Measurements from ENCODE around the gene IL12RB1.

IL12RB1 gene

DNA sequence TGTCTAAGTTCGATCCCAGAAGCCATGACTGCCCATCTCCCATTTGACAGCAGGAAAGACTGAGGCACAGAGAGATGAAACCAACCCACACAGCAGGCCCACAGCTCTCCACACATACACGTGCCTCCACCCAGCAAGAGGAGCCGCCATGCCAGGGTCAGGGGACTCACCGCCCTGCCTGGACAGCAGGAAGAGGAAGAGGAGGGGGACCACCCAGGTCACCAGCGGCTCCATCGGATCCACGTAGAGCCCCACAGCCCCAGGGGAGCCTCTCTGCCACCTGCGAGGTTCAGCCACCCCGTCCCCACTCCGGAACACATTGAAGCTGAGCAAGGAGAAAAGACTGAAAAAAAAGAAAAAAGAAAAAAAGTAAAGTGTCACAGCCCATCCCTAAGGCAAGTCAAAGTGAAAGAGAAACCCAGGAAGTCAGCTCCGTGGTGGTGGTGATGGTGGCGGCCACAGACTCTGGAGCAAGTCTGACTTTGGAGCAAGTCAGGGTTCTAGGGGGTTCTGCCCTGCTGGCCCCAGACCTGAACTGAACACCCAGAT, at the start of gene IL12RB1:
Gene IL12RB1, minus strand, starts transcription at position 345 of the 549 bp plus-strand sequence. Its CDS starts 111 bp downstream, at position 234.
- no peak for DNase-seq

DNA sequence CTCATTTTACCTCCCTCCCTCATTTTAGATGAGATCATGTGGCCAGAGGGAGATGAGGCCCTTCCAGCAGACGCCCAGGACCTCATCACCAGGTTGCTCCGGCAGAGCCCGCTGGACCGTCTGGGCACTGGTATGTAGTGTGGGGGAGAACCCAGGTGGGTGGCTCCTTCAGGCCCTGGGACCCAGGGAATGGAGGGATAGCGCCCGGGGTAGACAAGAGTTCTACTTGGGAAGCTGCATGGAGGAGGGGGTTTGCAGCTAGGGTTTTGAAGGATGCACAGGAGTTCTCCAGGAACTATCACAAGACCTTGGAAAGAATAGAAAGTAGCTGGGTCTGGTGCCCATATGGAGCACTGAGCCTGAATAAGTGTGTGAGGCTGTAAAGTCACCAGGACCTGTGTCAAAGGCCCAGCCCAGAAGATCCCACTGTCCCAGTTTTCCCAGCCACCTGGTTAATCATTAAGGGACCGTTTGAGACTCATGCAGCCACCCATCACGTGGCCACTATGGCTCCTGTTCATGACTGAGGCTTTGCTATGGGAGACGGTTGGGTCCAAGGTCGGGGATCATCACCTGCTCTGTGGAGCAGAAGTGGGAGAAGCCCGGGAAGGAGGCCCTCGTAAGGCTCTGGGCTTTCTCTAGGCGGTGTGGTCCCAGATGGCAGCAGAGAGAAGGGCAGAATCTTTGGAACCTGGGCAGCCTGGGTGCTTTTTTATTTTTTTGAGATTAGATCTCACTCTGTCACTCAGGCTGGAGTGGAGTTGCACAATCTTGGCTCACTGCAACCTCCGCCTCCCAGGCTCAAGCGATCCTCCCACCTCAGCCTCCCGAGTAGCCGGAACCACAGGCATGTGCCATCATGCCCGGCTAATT, 49.2 kb upstream of the IL12RB1 start:
- no peak for DNase-seq

DNA sequence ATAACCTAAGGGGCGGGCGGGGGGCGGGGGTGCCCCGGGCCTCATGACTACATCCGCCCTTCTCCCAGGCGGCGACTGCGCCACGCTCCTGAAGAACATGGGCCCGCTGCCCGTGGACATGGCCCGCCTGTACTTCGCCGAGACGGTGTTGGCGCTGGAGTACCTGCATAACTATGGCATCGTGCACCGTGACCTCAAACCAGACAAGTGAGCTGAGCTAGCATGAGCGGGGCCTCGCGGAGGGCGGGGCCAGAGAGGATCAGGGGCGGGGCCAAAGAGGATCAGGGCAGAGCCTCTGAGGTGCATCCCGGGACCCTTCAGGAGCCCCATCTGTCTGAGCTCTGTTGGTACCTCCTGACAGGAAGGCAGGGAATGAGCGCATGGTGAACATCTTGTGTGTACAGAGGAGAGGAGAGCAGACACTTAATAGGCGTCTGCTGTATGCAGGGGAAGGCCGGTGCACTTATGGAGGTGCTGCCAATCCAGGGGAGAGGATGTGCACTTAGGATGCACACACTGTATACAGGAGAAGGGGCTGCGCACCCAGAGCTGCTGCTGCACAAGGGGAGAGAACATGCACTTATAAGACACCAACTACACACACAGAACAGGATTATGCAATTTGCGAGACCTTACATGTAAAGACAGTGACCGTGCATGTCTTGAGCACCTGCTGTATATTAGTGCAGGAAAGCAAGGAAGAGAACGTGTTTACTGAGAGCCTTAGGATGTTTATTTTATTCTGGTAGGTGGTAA, 45.3 kb upstream of the IL12RB1 start:
- no peak for DNase-seq

DNA sequence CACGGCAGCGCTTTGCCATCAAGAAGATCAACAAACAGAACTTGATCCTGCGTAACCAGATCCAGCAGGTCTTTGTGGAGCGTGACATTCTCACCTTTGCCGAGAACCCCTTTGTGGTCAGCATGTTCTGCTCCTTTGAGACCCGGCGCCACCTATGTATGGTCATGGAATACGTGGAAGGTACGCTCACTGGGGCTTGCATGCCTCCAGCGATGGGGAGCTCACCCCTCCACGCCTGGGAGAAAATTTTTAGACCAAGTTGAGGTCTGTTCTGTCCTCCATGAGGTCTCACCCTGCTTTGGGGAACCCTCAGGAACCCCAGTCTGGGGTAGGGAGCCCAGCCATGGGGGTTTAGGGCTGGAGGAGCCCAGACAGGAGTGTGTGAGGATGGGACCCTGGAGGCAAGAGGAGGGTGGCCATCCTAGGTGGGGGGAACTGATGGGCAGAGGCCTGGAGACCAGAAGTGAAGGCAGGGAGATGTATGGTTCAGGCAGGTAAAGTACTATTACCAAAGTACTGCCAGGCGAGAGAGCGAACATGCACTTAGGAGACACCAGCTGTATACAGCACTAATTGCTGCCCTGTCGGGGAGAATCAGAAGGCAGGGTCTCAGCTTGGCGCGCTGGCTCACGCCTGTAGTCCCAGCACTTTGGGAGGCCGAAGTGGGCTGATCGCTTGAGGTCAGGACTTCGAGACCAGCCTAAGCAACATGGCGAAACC, 43.9 kb upstream of the IL12RB1 start:
- no peak for DNase-seq

DNA sequence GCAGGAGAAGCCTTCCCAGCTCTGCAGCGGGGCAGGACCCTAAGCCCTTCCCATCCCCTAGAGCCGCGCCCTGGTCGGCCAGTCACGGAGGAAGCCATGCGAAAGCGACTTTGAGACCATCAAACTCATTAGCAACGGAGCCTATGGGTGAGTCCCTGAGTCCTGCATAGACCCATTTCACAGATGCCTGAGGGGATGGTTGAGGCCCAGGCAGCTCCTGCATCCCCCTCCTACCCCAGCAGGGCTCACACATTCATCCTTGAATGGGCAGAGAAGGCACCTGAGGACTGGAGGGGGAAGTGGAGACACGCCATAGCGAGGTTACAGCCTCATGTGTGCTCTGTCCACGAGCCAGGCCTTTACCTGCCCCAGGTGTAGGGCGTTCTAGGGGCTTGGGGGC, 42.1 kb upstream of the IL12RB1 start:
- DNase-seq, result no peak

- no peak for DNase-seq
These were observed 41.3 kb upstream of the IL12RB1 start for GRCh38 chr19:18128044-18128443.

- DNase-seq, result no peak
These were observed 39.4 kb upstream of the IL12RB1 start for GRCh38 chr19:18126097-18126496.

DNA sequence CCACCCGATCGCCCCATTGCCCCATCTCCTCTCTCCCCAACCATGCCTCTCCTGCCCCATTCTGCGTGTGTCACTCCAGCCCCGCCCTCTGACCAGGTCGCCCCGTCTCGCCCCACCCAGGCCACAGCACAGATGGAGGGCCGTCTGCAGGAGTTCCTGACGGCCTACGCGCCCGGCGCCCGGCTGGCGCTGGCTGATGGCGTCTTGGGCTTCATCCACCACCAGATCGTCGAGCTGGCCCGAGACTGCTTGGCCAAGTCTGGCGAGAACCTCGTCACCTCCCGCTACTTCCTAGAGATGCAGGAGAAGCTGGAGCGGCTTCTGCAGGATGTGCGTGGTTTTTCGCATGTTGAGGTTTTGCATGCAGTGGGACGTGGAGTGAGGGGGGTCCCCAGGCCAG, 37.1 kb upstream of the IL12RB1 start:
- DNase-seq, result no peak

DNA sequence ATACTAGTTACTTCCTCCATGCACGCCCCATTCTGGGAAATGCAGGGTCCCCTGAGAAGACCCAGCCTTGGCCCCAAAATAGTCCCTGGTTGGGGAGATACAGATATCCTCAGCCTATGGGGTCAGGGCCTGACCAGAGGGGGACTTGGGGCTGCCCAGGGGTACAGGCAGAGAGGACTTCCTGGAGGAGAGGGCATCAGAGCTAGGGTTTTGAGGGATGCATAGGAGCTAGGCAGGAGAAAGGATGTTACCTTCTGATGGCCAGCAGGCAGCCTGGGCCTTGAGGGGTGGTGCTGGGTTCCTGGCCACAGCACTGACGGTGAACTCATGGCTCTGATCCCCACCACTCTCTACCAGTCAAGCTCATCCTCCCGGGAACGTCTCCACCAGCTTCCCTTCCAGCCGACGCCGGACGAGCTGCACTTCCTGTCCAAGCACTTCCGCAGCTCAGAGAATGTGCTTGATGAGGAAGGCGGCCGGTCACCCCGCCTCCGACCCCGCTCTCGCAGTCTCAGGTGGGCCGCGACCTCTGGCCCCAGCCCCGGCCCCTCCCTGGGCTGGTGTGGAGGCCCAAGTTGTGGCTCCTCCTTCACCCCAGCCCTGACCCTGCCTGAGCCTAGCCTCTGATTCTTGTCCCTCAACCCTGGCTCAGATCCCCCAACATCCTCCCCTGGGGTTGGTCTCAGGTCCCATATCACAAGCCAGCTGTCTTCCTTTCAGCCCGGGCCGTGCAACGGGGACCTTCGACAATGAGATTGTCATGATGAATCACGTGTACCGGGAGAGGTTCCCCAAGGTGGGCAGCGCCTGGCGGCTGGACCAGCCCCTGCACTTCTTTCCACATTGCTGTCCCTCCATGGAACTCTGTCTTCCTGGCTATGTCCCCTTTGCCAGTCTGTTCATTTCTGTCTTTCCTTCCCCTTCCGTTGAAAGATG, 36.4 kb upstream of the IL12RB1 start:
- DNase-seq, result no peak

GRCh38 chr19:18122424-18122823, 35.7 kb upstream of the IL12RB1 start:
- no peak for DNase-seq

- DNase-seq, result no peak
These were observed 34.4 kb upstream of the IL12RB1 start for GRCh38 chr19:18121166-18121565.

- DNase-seq, result no peak
These were observed 33.4 kb upstream of the IL12RB1 start for GRCh38 chr19:18120127-18120526.

- no peak for DNase-seq
These were observed 33.0 kb upstream of the IL12RB1 start for GRCh38 chr19:18119717-18120105.

DNA sequence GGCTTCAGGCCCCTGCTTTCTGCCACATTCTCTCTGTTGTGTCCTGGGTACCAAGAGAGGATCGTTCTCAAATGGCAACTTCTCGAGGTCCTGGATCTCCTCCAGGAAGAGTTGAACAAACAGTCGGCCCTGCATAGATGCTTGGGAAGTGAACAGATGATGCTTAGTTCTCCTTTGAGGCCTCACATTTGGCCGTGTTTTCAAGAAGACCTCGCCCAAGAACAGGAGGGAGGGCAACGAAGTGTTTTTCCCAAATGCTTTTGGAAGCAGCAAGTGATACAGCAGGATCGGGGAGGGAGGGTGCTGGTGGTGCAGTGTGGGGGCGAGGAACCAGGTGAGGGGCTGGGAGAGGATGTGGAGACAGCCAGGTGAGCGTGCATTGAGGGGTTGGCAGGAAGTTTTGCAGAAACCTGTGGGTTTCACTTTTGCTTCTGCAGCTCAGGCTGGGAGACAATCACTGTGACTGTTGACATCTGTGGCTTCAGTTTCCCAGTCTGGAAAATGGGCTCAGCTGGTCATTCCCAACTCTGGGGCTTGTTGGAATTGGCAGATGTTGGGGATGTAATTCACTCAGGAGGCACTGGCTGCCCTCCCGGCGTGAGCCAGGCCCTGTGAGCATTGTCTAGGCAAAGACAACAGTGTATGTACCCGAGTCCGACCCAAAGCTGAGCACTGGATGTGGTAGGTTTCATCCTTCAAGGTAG, 32.4 kb upstream of the IL12RB1 start:
- no peak for DNase-seq

DNA sequence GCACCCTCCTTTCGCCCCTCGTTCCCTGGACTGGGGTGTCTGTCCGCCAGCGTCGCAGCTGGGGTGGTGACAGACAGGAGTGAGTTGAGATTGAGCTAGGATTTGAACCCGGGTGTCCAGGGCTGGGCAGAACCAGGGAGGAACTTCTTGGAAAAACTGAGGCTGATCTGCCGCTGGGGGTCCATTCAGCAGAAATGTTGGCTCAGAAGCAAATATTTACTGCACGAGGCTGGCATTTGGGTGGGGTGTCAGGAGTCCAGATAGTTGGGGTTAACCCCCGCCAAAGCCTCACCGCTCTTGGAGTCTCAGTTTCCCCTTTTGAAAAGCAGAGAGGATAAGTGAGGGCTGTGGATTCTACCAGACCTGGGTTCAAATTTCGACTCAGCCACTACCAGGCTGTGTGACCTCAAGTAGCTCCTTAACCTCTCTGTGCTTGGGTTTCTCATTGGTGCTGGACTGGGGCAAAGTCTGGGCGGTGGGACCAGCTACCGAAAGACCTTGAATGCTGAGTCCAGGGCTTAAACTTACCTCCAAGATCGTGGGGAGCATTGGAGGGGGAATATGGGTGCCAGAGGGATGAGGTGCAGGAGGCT, 31.8 kb upstream of the IL12RB1 start:
- DNase-seq, result no peak

GRCh38 chr19:18117692-18118378, 31.1 kb upstream of the IL12RB1 start:
- DNase-seq, result peak; percentile 84

- no peak for DNase-seq
These were observed 30.6 kb upstream of the IL12RB1 start for GRCh38 chr19:18117364-18117691.

- DNase-seq, result no peak
These were observed 27.7 kb upstream of the IL12RB1 start for GRCh38 chr19:18114483-18114882.

DNA sequence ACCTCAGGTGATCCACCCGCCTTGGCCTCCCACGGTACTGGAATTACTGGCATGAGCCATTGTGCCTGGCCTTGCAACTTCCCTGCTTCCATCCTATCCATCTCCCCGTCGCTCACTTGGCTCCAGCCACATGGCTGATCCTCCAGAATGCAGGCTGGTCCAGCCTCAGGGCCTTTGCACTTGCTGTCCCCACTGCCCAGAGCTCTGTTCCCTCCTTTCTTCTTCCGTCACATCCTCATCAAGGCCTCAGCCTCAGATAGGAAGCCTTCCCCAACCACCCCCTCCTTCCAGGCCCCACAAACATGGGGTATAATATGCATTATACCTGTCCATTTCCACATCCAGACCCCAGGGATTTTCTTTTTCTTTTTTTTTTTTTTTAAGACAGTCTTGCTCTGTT, 27.1 kb upstream of the IL12RB1 start:
- DNase-seq, result no peak

- peak; percentile 46 for DNase-seq
These were observed 26.3 kb upstream of the IL12RB1 start for GRCh38 chr19:18112989-18113478.
